ENCODE data around the gene GALNTL6.

The GALNTL6 gene

GRCh38 chr4:172983631-172984030 is 1170.4 kb downstream of the GALNTL6 start:
- Histone ChIP-seq H3K9me3 (ENCODE audit: severe bottlenecking) (no peaks in the 10 kb centered on the region), H3K27ac (ENCODE audit: poor library complexity, severe bottlenecking) (no peak overlapping the region), H3K4me3 (ENCODE audit: severe bottlenecking) (no peak overlapping the region), H3K4me1 (ENCODE audit: insufficient read depth, poor library complexity, severe bottlenecking) (peaks cover 21% of the 10 kb centered on the region), H3K27me3 (ENCODE audit: insufficient read depth, poor library complexity, severe bottlenecking) (no peaks in the 10 kb centered on the region), H3K36me3 (ENCODE audit: low read depth) (no peaks in the 10 kb centered on the region)
- TF ChIP-seq CTCF (IDR thresholded peaks at IDR 0.05; ENCODE audit: poor library complexity, severe bottlenecking), result no peak
- DNase-seq (ENCODE audit: low spot score), result no peak
- ATAC-seq (ENCODE audit: low read depth), result no peak

GRCh38 chr4:172985552-172985951 is 1172.3 kb downstream of the GALNTL6 start:
- no peak for TF ChIP-seq CTCF (IDR thresholded peaks at IDR 0.05; ENCODE audit: poor library complexity, severe bottlenecking)
- Histone ChIP-seq H3K27ac (ENCODE audit: poor library complexity, severe bottlenecking) (no peak overlapping the region), H3K36me3 (ENCODE audit: low read depth) (no peaks in the 10 kb centered on the region), H3K9me3 (ENCODE audit: severe bottlenecking) (peaks cover 5% of the 10 kb centered on the region), H3K4me1 (ENCODE audit: insufficient read depth, poor library complexity, severe bottlenecking) (peaks cover 21% of the 10 kb centered on the region), H3K27me3 (ENCODE audit: insufficient read depth, poor library complexity, severe bottlenecking) (no peaks in the 10 kb centered on the region), H3K4me3 (ENCODE audit: severe bottlenecking) (no peak overlapping the region)
- DNase-seq (ENCODE audit: low spot score) (no peak), ATAC-seq (ENCODE audit: low read depth) (no peak; the same call in 2 of the 3 replicates)

- no peak for TF ChIP-seq CTCF (IDR thresholded peaks at IDR 0.05; ENCODE audit: poor library complexity, severe bottlenecking)
- DNase-seq (ENCODE audit: low spot score) (no peak), ATAC-seq (ENCODE audit: low read depth) (no peak)
- H3K27ac ChIP-seq (ENCODE audit: poor library complexity, severe bottlenecking), result no peak overlapping the region
- H3K9me3 ChIP-seq (ENCODE audit: severe bottlenecking), result peaks cover 5% of the 10 kb centered on the region
- H3K27me3 ChIP-seq (ENCODE audit: insufficient read depth, poor library complexity, severe bottlenecking), result no peaks in the 10 kb centered on the region
- H3K4me3 ChIP-seq (ENCODE audit: severe bottlenecking), result no peak overlapping the region
- no peaks in the 10 kb centered on the region for H3K36me3 ChIP-seq (ENCODE audit: low read depth)
- peaks cover 21% of the 10 kb centered on the region for H3K4me1 ChIP-seq (ENCODE audit: insufficient read depth, poor library complexity, severe bottlenecking)
These were observed 1172.9 kb downstream of the GALNTL6 start for GRCh38 chr4:172986114-172986513.

GRCh38 chr4:172989984-172990820 is 1177.0 kb downstream of the GALNTL6 start:
- TF ChIP-seq CTCF (IDR thresholded peaks at IDR 0.05; ENCODE audit: poor library complexity, severe bottlenecking), result no peak
- no peak for DNase-seq (ENCODE audit: low spot score)
- H3K27me3 ChIP-seq (ENCODE audit: insufficient read depth, poor library complexity, severe bottlenecking), result no peaks in the 10 kb centered on the region
- H3K27ac ChIP-seq (ENCODE audit: poor library complexity, severe bottlenecking), result no peak overlapping the region
- ATAC-seq (ENCODE audit: low read depth), result no peak
- peaks cover 8% of the 10 kb centered on the region for H3K4me1 ChIP-seq (ENCODE audit: insufficient read depth, poor library complexity, severe bottlenecking)
- H3K9me3 ChIP-seq (ENCODE audit: severe bottlenecking), result peaks cover 5% of the 10 kb centered on the region
- no peak overlapping the region for H3K4me3 ChIP-seq (ENCODE audit: severe bottlenecking)
- H3K36me3 ChIP-seq (ENCODE audit: low read depth), result no peaks in the 10 kb centered on the region

Data from RWPE2 (cell line).